ENCODE results near the gene TMEM191C. TPM values are rescaled to one million over a fixed set of nuclear protein-coding genes. Genes with fewer than 3 reads are reported as not detected.
"Not testable (repeated sequence)": the region's sequence is repeated elsewhere in the genome, so short reads cannot be mapped to it uniquely, and the experiment has no call there.

The TMEM191C gene
- total and polyA plus RNA-seq, 2 of the 8 experiments (the other 6 are each of a cell fraction or from before 2014, with no cell fraction given), result 0.74 to 2.6 TPM

DNA sequence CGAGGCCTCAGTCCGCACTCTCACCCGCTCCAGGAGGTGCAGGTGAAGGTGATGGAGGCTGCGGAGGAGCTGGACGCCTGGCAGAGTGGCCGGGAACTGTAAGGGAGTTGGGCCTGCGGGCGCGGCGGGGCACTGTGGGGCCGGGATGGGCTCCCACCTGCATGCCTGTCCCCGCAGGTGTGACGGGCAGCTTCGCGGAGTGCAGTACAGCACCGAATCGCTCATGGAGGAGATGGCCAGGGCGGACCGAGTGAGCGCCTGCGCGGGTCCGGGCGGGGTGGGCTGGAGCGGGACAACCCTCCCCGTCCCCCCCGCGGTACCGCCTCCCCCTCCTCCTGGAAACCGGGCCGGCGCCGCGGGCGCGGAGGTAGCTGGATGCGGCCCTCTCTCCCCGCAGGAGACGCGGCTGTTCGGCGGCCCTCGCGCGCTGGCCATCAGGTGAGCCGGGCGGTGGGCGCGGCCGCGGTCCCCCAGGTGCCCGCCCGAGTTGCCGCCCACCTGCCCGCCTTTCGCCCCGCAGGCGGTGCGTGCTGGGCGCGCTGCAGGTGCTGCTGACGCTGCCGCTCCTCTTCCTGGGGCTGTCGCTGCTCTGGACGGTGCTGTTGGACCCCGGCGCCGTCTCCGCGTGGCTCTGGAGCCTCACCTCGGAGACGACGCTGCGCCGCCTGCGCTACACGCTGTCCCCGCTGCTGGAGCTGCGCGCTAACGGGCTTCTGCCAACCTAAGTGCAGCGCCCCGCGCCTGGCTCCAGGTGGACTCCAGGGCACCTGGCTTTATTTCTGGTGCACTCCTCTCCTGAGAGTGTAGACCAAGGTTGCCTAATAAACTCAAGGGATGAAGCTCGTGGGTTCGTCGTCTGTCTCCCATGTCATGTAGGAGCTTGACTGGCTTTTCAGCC lies 2.2 kb downstream of the TMEM191C start:
- H3K79me2 ChIP-seq (ENCODE audit: control insufficient read depth in 1 of 2, insufficient read depth in 2 of 2, low read length in 2 of 2); H3K36me3 ChIP-seq (ENCODE audit: control insufficient read depth in 2 of 4, insufficient read depth in 4 of 4, low read length in 3 of 4); H3K79me1 ChIP-seq (ENCODE audit: low read depth, low read length); H3K4me3 ChIP-seq (ENCODE audit: extremely low read depth in 1 of 4, insufficient read depth in 2 of 4, low read depth in 3 of 4, low read length in 4 of 4); H3K27me3 ChIP-seq (replicated peaks in 1 of 4; ENCODE audit: control insufficient read depth in 3 of 4, extremely low read depth in 1 of 4, insufficient read depth in 3 of 4, low read length in 3 of 4); H3K14ac ChIP-seq (ENCODE audit: insufficient read length); H3K27ac ChIP-seq (ENCODE audit: low read depth, low read length); H2AFZ ChIP-seq (ENCODE audit: low read length); H4K8ac ChIP-seq (ENCODE audit: extremely low read depth, insufficient read depth, low read length); H2BK20ac ChIP-seq (ENCODE audit: low read length); H3K23ac ChIP-seq (ENCODE audit: insufficient read length); H2BK120ac ChIP-seq (replicated peaks; ENCODE audit: low read depth, low read length); POLR2A ChIA-PET (ENCODE audit: partially characterized antibody); H2AK5ac ChIP-seq (ENCODE audit: low read depth, low read length); CTCF ChIA-PET (ENCODE audit: partially characterized antibody); H3K4ac ChIP-seq (replicated peaks; ENCODE audit: insufficient read length, low read depth, low read length); FAIRE-seq; H3K4me1 ChIP-seq (replicated peaks in 1 of 4; ENCODE audit: control insufficient read depth in 3 of 4, insufficient read depth in 4 of 4, low read length in 3 of 4); H4K5ac ChIP-seq (ENCODE audit: insufficient read length, low read depth, low read length); H2BK12ac ChIP-seq (ENCODE audit: low read depth, low read length); H4K91ac ChIP-seq (replicated peaks; ENCODE audit: insufficient read length, low read length); H2BK5ac ChIP-seq (ENCODE audit: low read depth, low read length); H3K23me2 ChIP-seq (ENCODE audit: low read depth, low read length); H4K20me1 ChIP-seq (replicated peaks in 1 of 2; ENCODE audit: control insufficient read depth in 1 of 2, insufficient read depth in 2 of 2, low read length in 2 of 2); H2BK15ac ChIP-seq (ENCODE audit: low read length); H3K56ac ChIP-seq (replicated peaks; ENCODE audit: insufficient read length, low read depth, low read length); H3K18ac ChIP-seq (ENCODE audit: extremely low read depth, low read length); H3K9me3 ChIP-seq (ENCODE audit: insufficient read depth in 2 of 2, low read depth in 1 of 2, low read length in 1 of 2); H3K9ac ChIP-seq (replicated peaks in 1 of 4; ENCODE audit: extremely low read depth in 1 of 4, low read depth in 3 of 4, low read length in 3 of 4): not testable (repeated sequence)
- DNase-seq (ENCODE audit: low read depth in 1 of 2, low spot score in 2 of 2), result peak in 1 of 2 experiments; percentile 54
- 3% methylated on average over 7 of the region's 87 CpGs; no CpG with 5 or more reads in 1 of the 2 experiments for WGBS, 2 experiments (ENCODE audit: extremely low coverage in 1 of 2, insufficient coverage in 1 of 2, insufficient read length in 1 of 2, insufficient replicate concordance in 2 of 2, low coverage in 1 of 2, low lambda C conversion rate in 2 of 2, missing lambda C conversion rate in 1 of 2)
- H3K4me2 ChIP-seq (ENCODE audit: insufficient read depth in 1 of 2, low read depth in 2 of 2, low read length in 2 of 2), result peak overlapping the region in 1 of 2 experiments; percentile 21; a peak in 1 of 4 replicates
- TF ChIP-seq E2F6 (IDR thresholded peaks at IDR 0.05), result peak; percentile 52; the same call in 1 of the 2 replicates
- TF ChIP-seq, protein P1, sequence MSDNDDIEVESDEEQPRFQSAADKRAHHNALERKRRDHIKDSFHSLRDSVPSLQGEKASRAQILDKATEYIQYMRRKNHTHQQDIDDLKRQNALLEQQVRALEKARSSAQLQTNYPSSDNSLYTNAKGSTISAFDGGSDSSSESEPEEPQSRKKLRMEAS (IDR thresholded peaks at IDR 0.05), result peak; percentile 42; the same call in 1 of the 2 replicates
- TF ChIP-seq CTCF (IDR thresholded peaks at IDR 0.05; ENCODE audit: control extremely low read depth in 1 of 3, insufficient read depth in 1 of 3, low read depth in 1 of 3, low read length in 3 of 3), result 0 out of 4 replicates have a peak, but pooled peaks of 1 of the 3 experiments have one; percentile 4
